ENCODE results near the gene BACH2.
"Not testable (repeated sequence)": the region's sequence is repeated elsewhere in the genome, so short reads cannot be mapped to it uniquely, and the experiment has no call there.

BACH2 gene

GRCh38 chr6:90209527-90209926 is 87.1 kb downstream of the BACH2 start:
- DNase-seq, result no peak

- DNase-seq, result not testable (repeated sequence)
Observed at GRCh38 chr6:90208690-90209089, 88.0 kb downstream of the BACH2 start.

DNA sequence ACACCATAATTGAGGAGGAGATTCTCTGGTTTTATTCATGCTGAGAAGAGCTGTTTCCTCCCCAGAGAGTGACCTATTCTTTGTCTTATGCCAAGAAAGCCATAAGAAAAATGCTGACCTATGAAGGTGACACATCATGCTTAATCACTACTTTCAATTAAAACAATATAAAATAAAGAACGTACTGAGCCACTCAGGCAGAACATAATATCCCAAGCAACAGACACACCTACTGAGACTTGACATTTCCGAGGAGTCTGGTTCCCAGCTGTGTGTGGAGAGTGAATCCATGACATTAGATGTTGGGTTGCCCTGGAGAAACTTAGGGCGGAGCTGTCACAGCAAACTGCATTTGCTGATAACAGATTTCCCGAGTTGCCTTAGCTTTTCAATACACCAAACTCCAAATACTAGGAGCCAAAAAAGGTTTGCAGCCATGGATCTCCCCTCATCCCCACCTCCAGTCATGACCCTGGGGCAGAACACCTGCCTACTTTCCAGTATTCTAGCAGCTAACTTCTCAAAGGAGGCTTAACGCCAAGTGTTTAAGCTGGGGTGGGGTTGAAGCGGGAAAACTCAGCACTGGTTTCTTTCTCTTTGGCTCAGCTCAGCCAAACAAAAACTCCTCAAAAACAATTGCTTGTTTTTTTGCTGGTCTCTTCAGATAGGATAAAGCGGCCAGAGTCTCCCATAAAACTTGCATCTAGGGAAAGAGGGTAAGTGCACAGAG is 92.2 kb downstream of the BACH2 start:
- no peak for DNase-seq

DNA sequence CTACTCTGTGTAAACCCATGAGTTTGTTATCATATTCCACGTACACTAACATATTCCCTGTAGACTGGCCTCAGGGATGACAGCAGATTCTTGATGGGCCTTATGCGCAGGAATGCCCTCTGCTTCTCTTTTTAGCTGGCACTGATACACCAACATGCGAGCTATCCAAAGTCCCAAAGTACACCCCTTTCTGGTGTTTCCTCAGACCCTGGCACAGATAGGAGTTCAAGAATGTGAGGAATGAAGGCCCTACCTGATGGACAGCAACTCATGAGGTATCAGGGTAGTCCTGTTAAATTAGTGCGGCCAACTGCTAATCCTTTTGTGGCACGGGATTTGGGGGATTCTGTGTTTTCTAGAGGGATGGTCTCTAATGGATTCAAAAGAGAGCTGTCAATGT is 93.0 kb downstream of the BACH2 start:
- no peak for DNase-seq

- no peak for DNase-seq
Observed at GRCh38 chr6:90202156-90202555, 94.5 kb downstream of the BACH2 start.

GRCh38 chr6:90199900-90200299 is 96.7 kb downstream of the BACH2 start:
- DNase-seq, result no peak

- no peak for DNase-seq
Observed at GRCh38 chr6:90198758-90199425, 97.8 kb downstream of the BACH2 start.

DNA sequence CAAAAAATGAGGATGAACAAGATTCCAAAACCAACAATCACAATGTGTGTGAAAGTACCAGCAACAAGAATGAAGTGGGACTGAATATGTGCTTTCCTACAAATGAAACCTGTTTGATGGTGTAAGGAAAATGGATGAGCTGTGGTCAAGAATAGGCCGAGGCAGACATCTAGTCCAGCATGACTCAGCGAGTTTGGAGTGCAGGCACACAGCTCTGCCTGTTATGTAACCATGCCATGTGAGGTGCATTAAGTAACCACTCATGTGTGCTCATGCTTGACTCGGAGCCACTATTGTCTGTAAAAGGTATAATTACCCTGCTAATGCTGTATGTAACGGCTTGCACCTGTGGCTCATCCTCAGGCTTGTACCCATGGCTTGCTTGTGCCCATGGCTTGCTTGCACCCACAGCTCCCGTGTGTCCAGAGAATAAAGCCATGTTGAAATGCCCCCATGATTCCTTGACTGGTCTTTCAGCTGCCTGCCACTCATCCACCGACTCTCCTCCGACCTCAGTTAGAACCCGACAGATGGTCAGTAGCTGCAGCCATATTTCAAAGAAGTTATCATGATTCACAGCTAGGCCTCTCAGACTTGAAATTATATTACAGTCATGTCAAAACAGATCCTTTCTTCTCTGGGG is 98.7 kb downstream of the BACH2 start:
- peak in 1 of 14 donors; percentile 18 for DNase-seq

DNA sequence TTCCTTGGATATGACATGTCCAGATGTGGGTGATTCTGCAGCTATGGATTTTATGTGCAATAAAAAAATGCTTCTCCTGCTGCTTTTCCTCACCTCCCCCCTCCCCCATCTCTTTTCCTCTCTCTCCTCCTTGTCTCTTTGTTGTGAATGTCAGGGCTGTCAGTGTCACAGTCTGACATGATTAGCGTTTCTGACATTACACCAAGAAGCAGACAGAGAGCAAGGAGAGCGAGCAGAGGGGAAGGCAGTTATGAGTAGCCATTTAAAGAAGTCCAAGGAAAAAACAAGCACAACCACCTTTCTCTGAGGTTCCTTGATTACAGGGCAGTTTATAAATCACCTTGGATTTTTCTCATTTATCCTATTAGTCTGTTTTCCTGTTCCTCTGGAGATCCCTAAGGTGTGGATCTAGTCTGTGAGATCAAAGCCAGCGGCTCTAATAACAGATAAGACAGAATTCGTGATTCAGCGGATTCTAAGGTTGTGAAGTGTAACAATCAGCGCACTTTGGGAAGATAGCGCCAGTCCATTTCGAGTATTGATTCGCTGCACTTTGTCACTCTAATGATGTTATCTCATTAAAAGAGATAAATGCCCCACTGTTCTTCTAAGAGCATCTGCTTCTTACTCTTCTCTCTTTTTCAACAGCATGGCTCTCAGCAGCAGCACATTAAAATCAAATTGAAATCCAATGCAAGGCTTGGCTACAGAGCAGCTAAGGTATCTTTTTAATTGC is 101.4 kb downstream of the BACH2 start:
- DNase-seq, result no peak

DNA sequence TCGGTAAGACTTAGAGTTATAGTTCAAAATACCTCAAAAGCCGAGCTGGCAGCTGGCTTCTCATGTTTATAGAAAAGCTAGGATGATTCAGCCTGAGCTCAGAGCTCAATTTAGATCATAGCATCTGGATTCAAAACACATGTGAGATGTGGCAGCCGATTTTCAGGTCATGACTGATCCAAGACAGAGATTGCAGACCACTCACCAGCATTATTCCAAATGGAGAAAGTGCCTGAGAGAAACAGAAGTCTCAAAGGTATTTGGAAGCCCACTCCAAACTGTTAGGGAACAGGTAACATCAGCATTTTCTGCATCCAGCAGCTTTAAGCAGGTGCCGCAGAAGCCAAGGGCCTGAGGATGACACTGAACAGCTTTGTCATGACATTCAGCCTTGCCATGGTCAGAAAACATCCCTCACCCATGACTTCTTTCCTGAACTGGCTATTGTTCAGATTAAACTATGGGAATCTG is 102.2 kb downstream of the BACH2 start:
- no peak for DNase-seq

- DNase-seq, result no peak
Observed at GRCh38 chr6:90193359-90193758, 103.3 kb downstream of the BACH2 start.

DNA sequence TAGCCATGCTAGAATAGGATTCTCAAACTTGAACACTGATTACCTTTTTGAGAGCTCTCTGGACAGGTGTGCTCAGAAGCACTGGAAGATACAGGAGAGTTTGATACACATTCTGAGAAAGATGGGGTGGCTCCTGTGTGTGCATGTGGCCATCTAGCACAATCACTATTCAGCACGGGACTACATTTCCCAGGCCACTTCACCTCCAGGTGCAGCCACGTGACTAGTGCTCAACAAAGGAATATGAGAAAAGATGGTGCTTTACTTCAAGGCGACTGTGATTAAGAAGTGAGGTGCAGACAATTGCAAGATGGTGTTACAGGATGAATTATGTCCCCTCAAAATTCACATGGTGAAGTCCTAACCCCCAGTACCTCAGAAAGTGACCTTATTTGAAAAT is 103.8 kb downstream of the BACH2 start:
- DNase-seq, result no peak

DNA sequence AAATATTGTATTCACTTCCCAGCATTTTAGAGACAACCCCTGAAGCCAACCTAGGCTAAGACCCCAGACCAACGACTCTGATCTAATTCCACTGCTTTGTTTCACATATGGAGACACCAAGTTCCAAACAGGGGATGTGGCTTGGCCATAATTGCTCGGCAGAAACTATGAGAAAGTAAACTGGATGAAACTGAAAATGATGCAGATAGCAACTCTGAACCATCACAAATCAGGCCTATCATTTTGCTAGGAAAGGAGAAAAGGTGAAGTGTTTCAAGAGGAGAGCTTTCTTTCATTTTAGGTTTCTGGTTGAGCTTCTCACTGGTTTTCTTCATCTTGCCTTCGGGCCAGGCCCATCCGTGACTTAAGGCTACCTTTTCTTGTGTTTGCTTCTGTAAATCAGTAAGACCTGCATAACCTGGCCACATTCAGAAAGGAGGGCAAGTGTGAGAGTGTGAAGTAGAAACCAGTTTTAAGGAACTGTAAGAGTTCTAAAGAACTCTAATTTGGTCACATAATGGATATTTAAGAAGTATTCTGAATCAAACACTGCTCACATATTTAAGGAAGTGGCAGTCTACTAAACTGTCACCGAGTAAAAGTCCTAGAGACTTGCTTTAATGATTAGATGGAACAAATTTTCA is 105.8 kb downstream of the BACH2 start:
- DNase-seq, result no peak

DNA sequence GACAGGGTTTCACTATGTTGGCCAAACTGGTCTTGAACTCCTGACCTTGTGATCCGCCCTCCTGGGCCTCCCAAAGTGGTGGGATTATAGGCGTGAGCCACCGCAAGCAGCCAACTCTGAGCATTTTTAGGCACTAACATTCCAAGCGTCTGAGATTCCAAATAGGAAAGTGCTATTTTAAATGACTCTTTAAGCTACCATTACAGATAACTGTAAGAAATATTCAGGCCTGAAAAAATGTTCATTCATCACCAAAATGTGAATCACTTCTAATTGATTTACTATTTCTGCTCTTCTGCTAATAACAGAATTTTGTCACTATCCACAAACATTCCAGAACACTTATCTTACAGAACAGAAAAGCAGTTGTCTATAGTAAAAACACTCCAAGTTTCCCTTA is 106.5 kb downstream of the BACH2 start:
- DNase-seq, result no peak

DNA sequence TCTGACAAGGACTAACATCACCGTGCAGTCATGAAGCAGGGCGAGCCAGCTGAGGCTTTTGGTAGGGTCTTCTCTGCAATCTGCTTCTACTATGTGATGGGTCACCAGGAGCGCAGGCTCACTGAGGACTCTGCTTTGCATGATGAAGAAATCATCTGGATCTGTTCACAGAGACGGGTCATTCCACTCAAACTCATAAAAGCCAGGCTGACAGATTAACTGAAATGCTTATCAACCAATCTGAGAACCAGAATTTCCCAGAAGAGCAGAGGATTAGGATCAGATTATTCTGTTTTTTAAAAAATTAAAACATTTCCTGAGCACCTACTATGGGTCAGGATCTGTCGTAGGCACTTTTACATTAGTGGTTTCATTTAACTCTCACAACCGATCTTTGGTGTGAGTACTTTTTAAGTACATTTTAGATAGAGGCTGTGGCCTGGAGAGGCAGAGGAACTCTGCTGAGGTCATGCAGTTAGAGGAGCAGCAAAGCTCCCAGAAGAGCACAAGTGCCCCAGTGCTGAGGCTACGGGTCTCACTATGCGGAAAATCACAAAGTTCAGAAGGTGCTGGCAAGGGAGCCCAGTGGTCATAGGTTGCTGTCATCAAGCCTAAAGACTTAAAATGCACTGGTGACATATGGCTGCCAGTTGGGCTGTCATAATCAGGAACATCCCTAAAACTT is 109.1 kb downstream of the BACH2 start:
- DNase-seq, result no peak

DNA sequence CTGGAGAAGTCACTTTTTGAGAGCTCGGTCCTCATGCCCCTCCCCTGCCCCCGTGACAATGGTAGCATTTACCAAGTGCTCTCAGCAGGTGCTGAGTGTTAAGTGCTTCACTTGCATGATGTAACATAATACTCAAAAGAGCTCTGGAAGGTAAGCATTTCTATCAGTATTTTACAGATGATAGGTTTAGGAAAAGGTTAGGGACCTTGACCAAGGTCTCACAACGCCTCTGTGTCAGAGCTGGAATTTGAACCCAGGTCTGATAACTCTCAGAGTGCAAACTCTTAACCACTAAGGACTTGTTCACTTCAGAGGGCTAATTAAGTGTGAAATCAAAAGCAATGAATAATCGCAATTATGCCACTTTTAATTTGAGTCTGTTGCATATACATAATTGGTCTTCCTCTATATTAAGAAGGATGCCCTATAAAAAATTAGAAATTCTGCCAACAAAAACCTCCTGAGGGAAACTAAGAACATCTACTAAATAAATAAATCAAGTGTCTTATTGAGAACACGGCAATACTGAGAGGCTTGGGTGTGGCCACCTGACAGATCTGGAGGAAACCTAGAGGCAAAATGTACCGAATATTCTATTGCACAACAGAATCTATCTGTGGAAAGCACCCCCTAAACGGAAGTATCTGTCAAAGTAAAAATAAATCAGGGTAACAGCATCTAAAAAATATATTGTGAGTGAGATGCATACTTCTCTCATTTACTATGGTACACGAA is 109.8 kb downstream of the BACH2 start:
- no peak for DNase-seq

DNA sequence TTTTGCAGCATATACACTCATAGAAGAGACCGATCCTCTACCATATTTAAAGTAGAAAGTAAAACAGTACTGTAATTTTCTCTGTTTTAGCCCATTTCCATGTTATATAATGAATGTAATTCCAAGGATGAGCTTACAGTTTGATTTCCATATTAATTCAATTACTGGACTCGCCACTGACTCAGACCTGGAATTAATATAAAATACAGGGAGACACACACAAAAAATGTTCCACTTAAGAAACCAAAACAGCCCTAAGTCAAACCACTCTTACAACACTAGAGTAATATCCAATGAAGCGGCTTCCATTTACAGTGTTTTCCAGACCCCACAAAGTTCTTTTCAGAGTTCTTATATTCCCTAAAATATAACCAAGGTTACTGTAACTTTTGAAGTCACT is 110.6 kb downstream of the BACH2 start:
- no peak for DNase-seq

DNA sequence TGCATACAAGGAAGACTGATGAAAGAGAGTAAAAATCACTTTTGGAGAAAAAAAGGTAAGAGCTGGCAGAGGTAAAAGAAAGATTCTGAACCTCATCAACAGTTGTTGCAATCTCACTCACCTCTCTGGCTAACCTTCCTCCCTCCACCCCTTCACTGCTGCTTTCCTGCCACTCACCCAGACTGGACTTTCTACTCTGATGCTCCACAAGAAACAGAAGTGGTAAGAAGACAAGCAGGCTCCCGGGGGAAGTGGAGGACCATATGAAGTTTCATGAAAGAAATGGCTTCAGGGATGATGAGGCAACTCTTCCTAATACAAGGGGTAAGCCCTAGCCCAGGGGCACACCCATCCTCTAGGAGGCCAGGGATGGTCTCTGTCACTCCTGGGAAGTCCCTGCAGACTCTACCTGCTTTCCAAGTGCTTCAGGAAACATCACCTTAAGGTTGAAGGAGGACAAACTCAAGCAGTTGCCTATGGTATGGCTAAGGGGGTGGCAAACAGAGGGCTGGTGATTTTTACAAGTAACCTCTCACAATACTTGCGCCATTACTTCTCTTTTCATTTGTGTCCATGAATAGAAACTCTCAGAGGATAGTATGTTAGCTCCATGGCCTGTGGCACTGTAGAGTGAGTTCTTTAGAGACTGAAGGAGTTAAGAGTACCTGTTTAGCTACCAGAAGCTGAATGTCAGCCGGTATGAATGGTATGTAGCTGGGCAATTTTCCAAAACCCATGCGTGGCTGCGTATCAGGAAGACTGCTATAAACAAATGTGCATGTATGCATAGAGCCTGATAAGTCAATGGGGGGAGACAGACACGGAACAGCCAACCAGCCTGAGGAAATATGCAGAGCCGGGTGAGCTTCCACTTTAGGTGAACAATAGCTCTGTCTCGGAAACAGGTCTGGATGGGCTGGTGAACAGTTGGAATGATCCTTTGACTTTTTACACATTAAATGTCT is 112.0 kb downstream of the BACH2 start:
- no peak for DNase-seq

DNA sequence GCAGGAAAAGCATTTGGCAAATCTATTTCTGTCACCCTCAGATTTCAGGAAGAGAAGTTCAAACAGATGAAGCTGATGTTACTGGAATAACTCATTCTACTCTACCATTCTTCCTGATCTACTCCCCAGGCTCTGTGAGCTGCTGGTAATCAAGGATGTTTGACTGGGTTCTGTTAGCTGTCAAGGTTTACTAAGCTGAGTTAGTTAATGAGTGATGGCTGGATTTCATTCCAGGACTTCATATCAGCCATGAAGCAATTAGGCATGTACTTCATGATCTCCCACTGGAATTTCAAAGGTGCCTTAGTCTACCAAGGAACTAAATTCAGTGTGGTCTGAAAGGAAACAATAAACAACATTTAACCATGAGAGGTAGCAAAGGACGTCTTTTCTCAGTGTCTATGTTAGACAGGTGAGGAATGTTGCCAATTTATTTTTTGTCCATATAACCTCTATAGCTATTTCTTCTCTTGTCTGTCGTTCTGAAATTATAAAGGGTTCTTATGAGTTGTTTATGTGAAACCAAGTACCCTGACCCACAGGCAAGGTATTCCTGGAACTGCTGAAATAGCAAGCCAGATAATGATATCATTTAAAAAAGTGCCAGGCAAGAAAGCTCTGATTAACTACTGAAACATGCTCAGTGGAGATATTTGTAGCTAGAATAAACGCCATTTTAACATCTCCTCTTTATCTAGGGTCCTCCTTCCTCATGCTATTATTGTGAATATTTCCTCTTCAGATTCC is 112.9 kb downstream of the BACH2 start:
- no peak for DNase-seq

Data from C1 segment of cervical spinal cord (tissue), 14 donors.